C4-2B (cell line): ENCODE data around the gene RALA.
"Not testable (repeated sequence)": the region's sequence is repeated elsewhere in the genome, so short reads cannot be mapped to it uniquely, and the experiment has no call there.

Experiments
- H3K27ac ChIP-seq: fragments of 450-650 bp; 2 replicates; pipeline ENCODE4 v1.5.1; 2017
- CTCF ChIP-seq: fragments of 450-650 bp; conservative IDR thresholded peaks from 2 replicates; pipeline ENCODE4 v1.5.1; 2017; ENCODE audit warnings: mild to moderate bottlenecking
- ZFX ChIP-seq: fragments of 450-650 bp; IDR thresholded peaks from 2 replicates; pipeline ENCODE4 v1.6.1; 2017

The RALA gene

GRCh38 chr7:39673868-39674267 is 50.5 kb downstream of the RALA start:
- no peak overlapping the region for H3K27ac ChIP-seq
- TF ChIP-seq CTCF (no peak), ZFX (no peak)

- no peak overlapping the region for H3K27ac ChIP-seq
- TF ChIP-seq CTCF (no peak), ZFX (no peak)
Measured at GRCh38 chr7:39674406-39674805, 51.0 kb downstream of the RALA start.

DNA sequence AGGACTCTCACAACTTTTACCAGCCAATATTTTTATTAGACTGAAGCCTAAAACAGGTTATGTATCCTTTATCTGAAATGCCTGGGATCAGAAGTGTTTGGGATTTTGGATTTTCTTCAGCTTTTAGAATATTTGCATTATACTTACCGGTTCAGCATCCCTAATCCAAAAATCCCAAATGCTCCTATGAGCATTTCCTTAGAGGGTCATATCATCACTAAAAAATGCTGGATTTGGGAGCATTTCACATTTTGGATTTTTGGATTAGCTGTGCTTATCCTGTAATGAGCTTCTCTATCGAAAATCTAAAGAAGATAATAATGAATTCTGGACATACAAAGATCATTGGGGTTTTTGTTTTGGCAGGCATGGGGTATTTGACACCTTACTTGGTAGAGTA is 53.0 kb downstream of the RALA start:
- no peak overlapping the region for H3K27ac ChIP-seq
- no peak for TF ChIP-seq CTCF
- no peak for TF ChIP-seq ZFX

DNA sequence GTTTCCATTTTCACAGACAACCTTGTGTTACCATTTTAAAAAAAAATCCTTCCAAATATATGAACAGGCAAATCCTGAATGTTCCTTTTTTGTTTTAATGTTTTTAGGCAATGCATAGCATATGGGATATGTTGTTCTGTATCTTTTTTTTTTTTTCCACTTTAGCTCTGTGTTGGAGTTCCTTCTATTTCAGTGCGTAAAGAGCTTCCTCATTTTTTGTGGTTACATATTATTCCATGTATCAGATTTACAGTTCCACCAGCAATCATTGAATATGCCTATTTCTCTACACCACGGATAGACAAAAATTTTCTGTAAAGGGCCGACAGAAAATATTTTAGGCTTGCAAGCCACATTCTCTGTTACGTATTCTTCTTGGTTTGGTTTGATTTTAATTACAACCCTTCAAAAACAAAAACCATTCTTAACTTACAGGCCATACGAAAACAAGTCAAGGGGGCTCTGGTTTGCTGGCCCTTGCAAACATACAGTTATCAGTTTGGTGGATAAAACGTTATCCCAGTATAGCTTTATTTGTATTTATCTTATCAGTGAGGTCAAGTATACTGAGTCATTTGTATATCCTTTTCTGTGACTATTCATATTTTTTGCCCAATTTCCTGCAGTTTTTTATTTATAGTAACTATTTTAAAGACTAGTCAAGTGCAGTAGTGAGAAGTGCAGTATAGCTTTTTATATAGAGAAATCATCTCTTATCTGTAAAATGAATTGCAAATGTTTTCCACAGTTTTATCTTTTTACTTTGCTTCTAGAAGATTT is 55.7 kb downstream of the RALA start:
- TF ChIP-seq CTCF (no peak), ZFX (no peak)
- H3K27ac ChIP-seq, result no peak overlapping the region

DNA sequence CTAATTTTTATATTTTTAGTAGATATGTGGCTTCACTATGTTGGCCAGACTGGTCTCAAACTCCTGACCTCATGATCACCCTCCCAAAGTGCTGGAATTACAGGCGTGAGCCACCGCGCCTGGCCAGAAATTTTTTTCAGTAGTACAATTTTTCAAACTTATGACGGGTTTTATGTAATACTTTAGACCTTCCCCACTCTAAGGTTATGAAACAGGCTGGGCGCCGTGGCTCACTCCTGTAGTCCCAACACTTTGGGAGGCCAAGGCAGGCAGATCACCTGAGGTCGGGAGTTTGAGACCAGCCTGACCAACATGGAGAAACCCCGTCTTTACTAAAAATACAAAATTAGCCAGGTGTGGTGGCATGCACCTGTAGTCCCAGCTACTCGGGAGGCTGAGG is 56.5 kb downstream of the RALA start:
- not testable (repeated sequence) for H3K27ac ChIP-seq

GRCh38 chr7:39681887-39682441 is 58.6 kb downstream of the RALA start:
- no peak overlapping the region for H3K27ac ChIP-seq
- TF ChIP-seq ZFX (no peak), CTCF (no peak)

GRCh38 chr7:39683216-39683845 is 60.0 kb downstream of the RALA start:
- no peak overlapping the region for H3K27ac ChIP-seq
- TF ChIP-seq ZFX (no peak), CTCF (no peak)
